ENCODE data around the gene KLK11. TPM values are rescaled to one million over a fixed set of nuclear protein-coding genes. Genes with fewer than 3 reads are reported as not detected.

Gene KLK11
- total RNA-seq, 1 experiment from 2014 or later = 10.8 TPM

- no peaks in the 10 kb centered on the region for H3K36me3 Mint-ChIP-seq (ENCODE audit: insufficient read depth, unreplicated experiment)
- BruUV-seq (replicated peaks) = no TSS peak
- H3K4me3 Mint-ChIP-seq (ENCODE audit: low read depth, unreplicated experiment) = no peak overlapping the region
- DNase-seq = no peak
- no peak overlapping the region for H3K27ac Mint-ChIP-seq (ENCODE audit: unreplicated experiment)
- no peaks in the 10 kb centered on the region for H3K4me1 Mint-ChIP-seq (ENCODE audit: low read depth, unreplicated experiment)
- peaks cover 6% of the 10 kb centered on the region for H3K9me3 Mint-ChIP-seq (ENCODE audit: low read depth, unreplicated experiment)
- CTCF ChIA-PET = no interaction called here
- H3K27me3 Mint-ChIP-seq (ENCODE audit: unreplicated experiment) = peaks cover 38% of the 10 kb centered on the region
- intact Hi-C loops (cut with micrococcal nuclease; ENCODE audit: unreplicated experiment) = no loop called here
- no peak for TF ChIP-seq CTCF (IDR thresholded peaks at IDR 0.05; ENCODE audit: unreplicated experiment)
Observed at GRCh38 chr19:51066393-51067186, 40.2 kb upstream of the KLK11 start.

- Mint-ChIP-seq H3K36me3 (ENCODE audit: insufficient read depth, unreplicated experiment) (no peaks in the 10 kb centered on the region), H3K4me1 (ENCODE audit: low read depth, unreplicated experiment) (no peaks in the 10 kb centered on the region), H3K9me3 (ENCODE audit: low read depth, unreplicated experiment) (peaks cover 12% of the 10 kb centered on the region), H3K27me3 (ENCODE audit: unreplicated experiment) (peaks cover 50% of the 10 kb centered on the region), H3K27ac (ENCODE audit: unreplicated experiment) (no peak overlapping the region), H3K4me3 (ENCODE audit: low read depth, unreplicated experiment) (peak overlapping the region; percentile 56)
- CTCF ChIA-PET = interaction anchor here (0.9 kb wide), 1 partner anchor 44 kb away, joined by 4 read pairs; no protein-coding TSS in a partner anchor
- intact Hi-C loops (cut with micrococcal nuclease; ENCODE audit: unreplicated experiment) = no loop called here
- no TSS peak for BruUV-seq (replicated peaks)
- DNase-seq = no peak
- no peak for TF ChIP-seq CTCF (IDR thresholded peaks at IDR 0.05; ENCODE audit: unreplicated experiment)
Observed at GRCh38 chr19:51065221-51065960, 39.0 kb upstream of the KLK11 start.

- TF ChIP-seq CTCF (IDR thresholded peaks at IDR 0.05; ENCODE audit: unreplicated experiment) = no peak
- no TSS peak for BruUV-seq (replicated peaks)
- H3K4me3 Mint-ChIP-seq (ENCODE audit: low read depth, unreplicated experiment) = peak within 1 kb of the TSS; percentile 56
- peak; percentile 24 for DNase-seq
- no peaks in the 10 kb centered on the region for H3K36me3 Mint-ChIP-seq (ENCODE audit: insufficient read depth, unreplicated experiment)
- no peaks in the 10 kb centered on the region for H3K4me1 Mint-ChIP-seq (ENCODE audit: low read depth, unreplicated experiment)
- peaks cover 12% of the 10 kb centered on the region for H3K9me3 Mint-ChIP-seq (ENCODE audit: low read depth, unreplicated experiment)
- no peak within 1 kb of the TSS for H3K27ac Mint-ChIP-seq (ENCODE audit: unreplicated experiment)
- CTCF ChIA-PET = interaction anchor here (0.7 to 0.9 kb wide), 2 partner anchors 12 to 44 kb away, joined by 4 read pairs; no protein-coding TSS in a partner anchor
- intact Hi-C loops (cut with micrococcal nuclease; ENCODE audit: unreplicated experiment) = no loop called here
- H3K27me3 Mint-ChIP-seq (ENCODE audit: unreplicated experiment) = peaks cover 54% of the 10 kb centered on the region
Observed at GRCh38 chr19:51064534-51065220, 38.3 kb upstream of the KLK11 start, which contains the start of gene KLK13. KLK13 (minus strand) TSS chr19:51065092; CDS start chr19:51065067, 25 bp downstream.

GRCh38 chr19:51063664-51064063 is 37.2 kb upstream of the KLK11 start:
- H3K36me3 Mint-ChIP-seq (ENCODE audit: insufficient read depth, unreplicated experiment) = no peaks in the 10 kb centered on the region
- intact Hi-C loops (cut with micrococcal nuclease; ENCODE audit: unreplicated experiment) = no loop called here
- no peak overlapping the region for H3K27ac Mint-ChIP-seq (ENCODE audit: unreplicated experiment)

More at GRCh38 chr19:51063664-51064063, 37.2 kb upstream of the KLK11 start:
- DNase-seq = no peak
- H3K4me3 Mint-ChIP-seq (ENCODE audit: low read depth, unreplicated experiment) = no peak overlapping the region
- no peaks in the 10 kb centered on the region for H3K4me1 Mint-ChIP-seq (ENCODE audit: low read depth, unreplicated experiment)
- H3K9me3 Mint-ChIP-seq (ENCODE audit: low read depth, unreplicated experiment) = peaks cover 12% of the 10 kb centered on the region
- BruUV-seq (replicated peaks) = no TSS peak
- CTCF ChIA-PET = interaction anchor here (0.7 kb wide), 1 partner anchor 13 kb away, joined by 4 read pairs; no protein-coding TSS in a partner anchor
- H3K27me3 Mint-ChIP-seq (ENCODE audit: unreplicated experiment) = peaks cover 63% of the 10 kb centered on the region
- TF ChIP-seq CTCF (IDR thresholded peaks at IDR 0.05; ENCODE audit: unreplicated experiment) = no peak
